ENCODE results near the gene SLC27A3. TPM values are rescaled to one million over a fixed set of nuclear protein-coding genes. Genes with fewer than 3 reads are reported as not detected.

SLC27A3 gene
- total RNA-seq, 3 donors from 2014 or later, result 23.0 to 36.2 (median 31.5) TPM

DNA sequence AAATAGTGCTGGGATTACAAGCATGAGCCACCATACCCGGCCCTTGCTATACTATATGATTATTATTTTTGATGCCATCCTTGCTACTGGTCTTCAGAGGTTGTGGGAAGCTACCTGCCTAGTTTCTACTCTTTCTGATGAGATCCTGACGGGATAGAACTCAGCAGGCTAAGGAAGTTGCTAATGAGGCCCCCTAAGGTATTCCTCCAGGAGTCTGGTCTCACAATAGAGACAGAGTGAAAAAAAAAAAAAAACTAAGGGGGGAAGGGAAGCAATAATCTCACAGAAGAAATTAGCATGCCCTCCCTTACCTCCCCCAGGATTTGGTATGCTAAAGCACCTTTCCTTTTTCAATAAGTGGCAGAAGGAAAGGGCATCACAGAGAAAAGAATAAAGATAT, 29.8 kb upstream of the SLC27A3 start:
- H3K36me3 ChIP-seq, result no peaks in the 10 kb centered on the region
- intact Hi-C loops (cut with DNase I; ENCODE audit: low total_unique reads), result no loop called here
- no peaks in the 10 kb centered on the region for H3K4me1 ChIP-seq
- H3K9me3 ChIP-seq, result no peaks in the 10 kb centered on the region
- TF ChIP-seq, protein P1, sequence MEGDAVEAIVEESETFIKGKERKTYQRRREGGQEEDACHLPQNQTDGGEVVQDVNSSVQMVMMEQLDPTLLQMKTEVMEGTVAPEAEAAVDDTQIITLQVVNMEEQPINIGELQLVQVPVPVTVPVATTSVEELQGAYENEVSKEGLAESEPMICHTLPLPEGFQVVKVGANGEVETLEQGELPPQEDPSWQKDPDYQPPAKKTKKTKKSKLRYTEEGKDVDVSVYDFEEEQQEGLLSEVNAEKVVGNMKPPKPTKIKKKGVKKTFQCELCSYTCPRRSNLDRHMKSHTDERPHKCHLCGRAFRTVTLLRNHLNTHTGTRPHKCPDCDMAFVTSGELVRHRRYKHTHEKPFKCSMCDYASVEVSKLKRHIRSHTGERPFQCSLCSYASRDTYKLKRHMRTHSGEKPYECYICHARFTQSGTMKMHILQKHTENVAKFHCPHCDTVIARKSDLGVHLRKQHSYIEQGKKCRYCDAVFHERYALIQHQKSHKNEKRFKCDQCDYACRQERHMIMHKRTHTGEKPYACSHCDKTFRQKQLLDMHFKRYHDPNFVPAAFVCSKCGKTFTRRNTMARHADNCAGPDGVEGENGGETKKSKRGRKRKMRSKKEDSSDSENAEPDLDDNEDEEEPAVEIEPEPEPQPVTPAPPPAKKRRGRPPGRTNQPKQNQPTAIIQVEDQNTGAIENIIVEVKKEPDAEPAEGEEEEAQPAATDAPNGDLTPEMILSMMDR (IDR thresholded peaks at IDR 0.05), result no peak
- TF ChIP-seq POLR2A (IDR thresholded peaks at IDR 0.05) (no peak), POLR2AphosphoS5 (IDR thresholded peaks at IDR 0.05) (no peak)
- no peak overlapping the region for H3K4me3 ChIP-seq
- no peaks in the 10 kb centered on the region for H3K27me3 ChIP-seq
- no peak for DNase-seq (ENCODE audit: low spot score in 2 of 2)
- no peak overlapping the region for H3K27ac ChIP-seq

DNA sequence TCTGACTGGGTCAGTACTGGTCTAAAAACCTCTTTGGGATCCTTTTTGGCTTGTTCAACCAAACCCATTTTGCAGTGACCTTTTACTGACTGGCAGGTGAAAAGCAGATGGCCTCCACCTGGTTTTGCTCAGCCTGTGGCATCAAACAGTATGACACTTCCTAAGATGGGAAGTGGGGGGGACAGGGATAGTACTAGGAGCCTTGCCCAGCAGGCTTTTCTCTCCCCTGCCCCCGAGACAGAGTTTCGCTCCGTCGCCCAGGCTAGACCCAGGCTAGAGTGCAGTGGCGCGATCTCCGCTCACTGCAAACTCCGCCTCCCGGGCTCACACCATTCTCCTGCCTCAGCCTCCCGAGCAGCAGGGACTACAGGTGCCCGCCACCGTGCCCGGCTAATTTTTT, 29.0 kb upstream of the SLC27A3 start:
- DNase-seq (ENCODE audit: low spot score in 2 of 2), result no peak
- Histone ChIP-seq H3K9me3 (no peaks in the 10 kb centered on the region), H3K4me1 (no peaks in the 10 kb centered on the region), H3K27me3 (no peaks in the 10 kb centered on the region), H3K36me3 (no peaks in the 10 kb centered on the region), H3K27ac (no peak overlapping the region), H3K4me3 (no peak overlapping the region)
- TF ChIP-seq POLR2A (IDR thresholded peaks at IDR 0.05) (no peak), POLR2AphosphoS5 (IDR thresholded peaks at IDR 0.05) (no peak)
- TF ChIP-seq, protein P1 (IDR thresholded peaks at IDR 0.05), result no peak
- intact Hi-C loops (cut with DNase I; ENCODE audit: low total_unique reads), result no loop called here

- no peak overlapping the region for H3K4me3 ChIP-seq
- H3K9me3 ChIP-seq, result no peaks in the 10 kb centered on the region
- H3K36me3 ChIP-seq, result no peaks in the 10 kb centered on the region
- no peak for DNase-seq (ENCODE audit: low spot score in 2 of 2)
- H3K27ac ChIP-seq, result peak overlapping the region; percentile 69 to 82
- no peaks in the 10 kb centered on the region for H3K27me3 ChIP-seq
- no peaks in the 10 kb centered on the region for H3K4me1 ChIP-seq
- intact Hi-C loops (cut with DNase I; ENCODE audit: low total_unique reads), result no loop called here
- TF ChIP-seq, protein P1 (IDR thresholded peaks at IDR 0.05), result no peak
- no peak for TF ChIP-seq POLR2A (IDR thresholded peaks at IDR 0.05)
- TF ChIP-seq POLR2AphosphoS5 (IDR thresholded peaks at IDR 0.05), result no peak
These were observed 26.3 kb upstream of the SLC27A3 start for GRCh38 chr1:153748903-153749302.

DNA sequence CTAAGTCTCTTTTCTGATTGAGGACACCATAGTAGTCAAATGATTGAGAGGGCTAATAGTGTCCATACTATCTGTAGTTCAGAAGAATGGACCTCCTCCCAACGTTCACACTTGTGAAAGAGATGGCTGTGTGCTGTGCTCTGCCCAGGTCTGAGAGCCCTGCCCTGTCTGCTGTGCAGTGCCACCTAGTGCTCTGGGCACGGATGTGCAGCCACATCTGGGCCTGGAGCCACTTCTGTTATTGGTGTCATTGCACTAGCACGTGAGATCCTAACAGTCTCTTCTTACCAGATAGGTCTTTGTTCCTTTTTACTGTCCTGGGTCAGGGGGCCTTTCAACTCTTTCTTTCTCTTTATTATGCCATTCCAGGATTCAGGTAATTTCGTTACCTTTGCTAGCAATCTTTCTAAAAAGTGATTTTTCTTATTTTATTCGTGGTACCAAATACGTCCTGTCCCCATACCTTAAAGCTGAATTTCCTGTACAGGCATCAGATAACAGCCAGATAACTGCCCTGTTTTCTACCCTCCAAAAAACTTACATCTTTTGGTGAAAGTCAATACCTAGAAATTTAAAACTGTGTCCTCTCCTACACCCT, 25.7 kb upstream of the SLC27A3 start:
- no peak overlapping the region for H3K4me3 ChIP-seq
- peak overlapping the region; percentile 69 to 82 for H3K27ac ChIP-seq

More for the DNA sequence above, 25.7 kb upstream of the SLC27A3 start:
- no peak for TF ChIP-seq POLR2A (IDR thresholded peaks at IDR 0.05)
- TF ChIP-seq POLR2AphosphoS5 (IDR thresholded peaks at IDR 0.05), result peak; percentile 59 to 85 (median 64)
- TF ChIP-seq, protein P1 (IDR thresholded peaks at IDR 0.05), result peak; percentile 75 to 93 (median 86)
- Histone ChIP-seq H3K4me1 (no peaks in the 10 kb centered on the region), H3K36me3 (no peaks in the 10 kb centered on the region), H3K9me3 (no peaks in the 10 kb centered on the region), H3K27me3 (no peaks in the 10 kb centered on the region)
- intact Hi-C loops (cut with DNase I; ENCODE audit: low total_unique reads), result no loop called here
- DNase-seq (ENCODE audit: low spot score in 2 of 2), result peak; percentile 80 to 83
